Right lobe of liver (tissue), 4 donors: ENCODE data around the gene MZF1.

Experiments used
- POLR2A ChIP-seq: fragments of 450-650 bp; IDR thresholded peaks from one replicate; pipeline ENCODE4 v1.6.1; 2017; ENCODE audit warnings: antibody characterized with exemption, mild to moderate bottlenecking
- TF ChIP-seq, protein P1 (sequence below), 4 donors: fragments of 200-600 bp in 3 of 4; fragments of 450-650 bp in 1 of 4; IDR thresholded peaks; one replicate each; pipeline versions ENCODE4 v1.5.1 to v1.8.0; 2016 to 2022; ENCODE audit warnings: antibody characterized with exemption in 4 of 4, mild to moderate bottlenecking in 2 of 4
- donor health status: DM: no; HTN: no; CAD: no.
- donor health status: DM: no; HTN: no; CAD: no.
- donor health status: DM: no; HTN: yes; CAD: no.

- no peak for TF ChIP-seq POLR2A
- TF ChIP-seq, protein P1, sequence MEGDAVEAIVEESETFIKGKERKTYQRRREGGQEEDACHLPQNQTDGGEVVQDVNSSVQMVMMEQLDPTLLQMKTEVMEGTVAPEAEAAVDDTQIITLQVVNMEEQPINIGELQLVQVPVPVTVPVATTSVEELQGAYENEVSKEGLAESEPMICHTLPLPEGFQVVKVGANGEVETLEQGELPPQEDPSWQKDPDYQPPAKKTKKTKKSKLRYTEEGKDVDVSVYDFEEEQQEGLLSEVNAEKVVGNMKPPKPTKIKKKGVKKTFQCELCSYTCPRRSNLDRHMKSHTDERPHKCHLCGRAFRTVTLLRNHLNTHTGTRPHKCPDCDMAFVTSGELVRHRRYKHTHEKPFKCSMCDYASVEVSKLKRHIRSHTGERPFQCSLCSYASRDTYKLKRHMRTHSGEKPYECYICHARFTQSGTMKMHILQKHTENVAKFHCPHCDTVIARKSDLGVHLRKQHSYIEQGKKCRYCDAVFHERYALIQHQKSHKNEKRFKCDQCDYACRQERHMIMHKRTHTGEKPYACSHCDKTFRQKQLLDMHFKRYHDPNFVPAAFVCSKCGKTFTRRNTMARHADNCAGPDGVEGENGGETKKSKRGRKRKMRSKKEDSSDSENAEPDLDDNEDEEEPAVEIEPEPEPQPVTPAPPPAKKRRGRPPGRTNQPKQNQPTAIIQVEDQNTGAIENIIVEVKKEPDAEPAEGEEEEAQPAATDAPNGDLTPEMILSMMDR (IDR thresholded peaks at IDR 0.05), result no peak
Observed at GRCh38 chr19:58563034-58563573, 10.0 kb downstream of the MZF1 start.
